T-helper 2 cell treated with Interferon-gamma antibody and Interleukin-4, amounts not matched to agents 5 μg/mL and 100 μg/mL, for 36 hours (primary cell): ENCODE measurements around the gene ELK1.

Source experiments
- DNase-seq: peaks from one replicate; pipeline ENCODE4 v3.0.0; 2021; ENCODE audit warnings: low spot score
- H3K27ac Mint-ChIP-seq: one replicate; pipeline ENCODE4 v1.8.0; 2021; ENCODE audit warnings: mild to moderate bottlenecking, mixed read lengths
- H3K27me3 Mint-ChIP-seq: one replicate; pipeline ENCODE4 v1.8.0; 2021; ENCODE audit warnings: low read depth, mixed read lengths
- H3K36me3 Mint-ChIP-seq: one replicate; pipeline ENCODE4 v1.8.0; 2021; ENCODE audit warnings: low read depth, mixed read lengths
- H3K4me1 Mint-ChIP-seq: one replicate; pipeline ENCODE4 v1.8.0; 2021; ENCODE audit warnings: low read depth, mixed read lengths
- H3K4me3 Mint-ChIP-seq: one replicate; pipeline ENCODE4 v1.8.0; 2022; ENCODE audit warnings: mild to moderate bottlenecking, moderate library complexity, mixed read lengths
- H3K9me3 Mint-ChIP-seq: one replicate; pipeline ENCODE4 v1.8.0; 2021; ENCODE audit warnings: mixed read lengths

Gene ELK1

GRCh38 chrX:47633689-47634590 lies 16.4 kb downstream of the ELK1 start:
- no peaks in the 10 kb centered on the region for H3K27me3 Mint-ChIP-seq
- no peak overlapping the region for H3K27ac Mint-ChIP-seq
- no peak overlapping the region for H3K4me3 Mint-ChIP-seq
- H3K9me3 Mint-ChIP-seq, result no peaks in the 10 kb centered on the region
- DNase-seq, result no peak
- H3K4me1 Mint-ChIP-seq, result peaks cover 23% of the 10 kb centered on the region
- H3K36me3 Mint-ChIP-seq, result peaks cover 25% of the 10 kb centered on the region

- Mint-ChIP-seq H3K4me3 (no peak overlapping the region), H3K27ac (no peak overlapping the region)
- DNase-seq, result no peak
These were observed 17.7 kb downstream of the ELK1 start for GRCh38 chrX:47632666-47633065.

GRCh38 chrX:47631676-47632075 lies 18.7 kb downstream of the ELK1 start:
- Mint-ChIP-seq H3K4me1 (peaks cover 14% of the 10 kb centered on the region), H3K36me3 (peaks cover 6% of the 10 kb centered on the region), H3K4me3 (no peak overlapping the region), H3K27me3 (no peaks in the 10 kb centered on the region), H3K27ac (no peak overlapping the region), H3K9me3 (no peaks in the 10 kb centered on the region)
- DNase-seq, result no peak

More at GRCh38 chrX:47632666-47633065, 17.7 kb downstream of the ELK1 start:
- Mint-ChIP-seq H3K27me3 (no peaks in the 10 kb centered on the region), H3K9me3 (no peaks in the 10 kb centered on the region), H3K4me1 (peaks cover 18% of the 10 kb centered on the region), H3K36me3 (peaks cover 15% of the 10 kb centered on the region)

GRCh38 chrX:47629419-47630200 lies 20.8 kb downstream of the ELK1 start, which contains the start of gene CFP:
Gene CFP, minus strand, starts transcription at chrX:47629930. Its CDS starts 86 bp downstream, at chrX:47629844.
- Mint-ChIP-seq H3K27ac (peak within 1 kb of the TSS; percentile 88), H3K27me3 (peaks cover 2% of the 10 kb centered on the region), H3K4me1 (peaks cover 14% of the 10 kb centered on the region), H3K9me3 (no peaks in the 10 kb centered on the region), H3K4me3 (peak within 1 kb of the TSS; percentile 81), H3K36me3 (no peaks in the 10 kb centered on the region)
- DNase-seq, result no peak

- no peaks in the 10 kb centered on the region for H3K36me3 Mint-ChIP-seq
- peaks cover 2% of the 10 kb centered on the region for H3K27me3 Mint-ChIP-seq
- H3K4me1 Mint-ChIP-seq, result peaks cover 17% of the 10 kb centered on the region
- no peaks in the 10 kb centered on the region for H3K9me3 Mint-ChIP-seq
- peak overlapping the region; percentile 81 for H3K4me3 Mint-ChIP-seq
- H3K27ac Mint-ChIP-seq, result peak overlapping the region; percentile 81
- no peak for DNase-seq
These were observed 21.4 kb downstream of the ELK1 start for GRCh38 chrX:47628982-47629381.

- Mint-ChIP-seq H3K9me3 (no peaks in the 10 kb centered on the region), H3K27ac (no peak overlapping the region), H3K4me3 (peak overlapping the region; percentile 34), H3K27me3 (peaks cover 18% of the 10 kb centered on the region), H3K4me1 (peaks cover 20% of the 10 kb centered on the region), H3K36me3 (no peaks in the 10 kb centered on the region)
- DNase-seq, result no peak
These were observed 25.0 kb downstream of the ELK1 start for GRCh38 chrX:47625365-47625764.

- peak; percentile 22 for DNase-seq
- H3K4me3 Mint-ChIP-seq, result peak overlapping the region; percentile 82
- no peaks in the 10 kb centered on the region for H3K9me3 Mint-ChIP-seq
- no peaks in the 10 kb centered on the region for H3K36me3 Mint-ChIP-seq
- peaks cover 23% of the 10 kb centered on the region for H3K27me3 Mint-ChIP-seq
- peaks cover 9% of the 10 kb centered on the region for H3K4me1 Mint-ChIP-seq
- no peak overlapping the region for H3K27ac Mint-ChIP-seq
These were observed 26.8 kb downstream of the ELK1 start for GRCh38 chrX:47623540-47624027.

- Mint-ChIP-seq H3K27ac (no peak overlapping the region), H3K27me3 (peaks cover 36% of the 10 kb centered on the region), H3K36me3 (no peaks in the 10 kb centered on the region), H3K4me1 (peaks cover 9% of the 10 kb centered on the region), H3K9me3 (no peaks in the 10 kb centered on the region), H3K4me3 (no peak overlapping the region)
- no peak for DNase-seq
These were observed 28.5 kb downstream of the ELK1 start for GRCh38 chrX:47621851-47622250.

- H3K36me3 Mint-ChIP-seq, result no peaks in the 10 kb centered on the region
- peaks cover 42% of the 10 kb centered on the region for H3K27me3 Mint-ChIP-seq
- peaks cover 9% of the 10 kb centered on the region for H3K4me1 Mint-ChIP-seq
These were observed 30.1 kb downstream of the ELK1 start for GRCh38 chrX:47620303-47620685.

GRCh38 chrX:47619486-47620302 lies 30.7 kb downstream of the ELK1 start, which contains the start of gene SYN1:
Gene SYN1, minus strand, starts transcription at chrX:47619857. Its CDS starts 129 bp downstream, at chrX:47619728.
- Mint-ChIP-seq H3K4me1 (peaks cover 9% of the 10 kb centered on the region), H3K27me3 (peaks cover 40% of the 10 kb centered on the region), H3K36me3 (no peaks in the 10 kb centered on the region), H3K4me3 (peak within 1 kb of the TSS; percentile 69), H3K9me3 (no peaks in the 10 kb centered on the region), H3K27ac (no peak within 1 kb of the TSS)
- peak; percentile 77 for DNase-seq

More at GRCh38 chrX:47620303-47620685, 30.1 kb downstream of the ELK1 start:
- Mint-ChIP-seq H3K4me3 (no peak overlapping the region), H3K27ac (no peak overlapping the region), H3K9me3 (no peaks in the 10 kb centered on the region)
- no peak for DNase-seq

- Mint-ChIP-seq H3K9me3 (no peaks in the 10 kb centered on the region), H3K4me1 (peaks cover 6% of the 10 kb centered on the region), H3K27me3 (peaks cover 40% of the 10 kb centered on the region), H3K4me3 (peak overlapping the region; percentile 69), H3K36me3 (no peaks in the 10 kb centered on the region), H3K27ac (no peak overlapping the region)
- no peak for DNase-seq
These were observed 31.4 kb downstream of the ELK1 start for GRCh38 chrX:47618923-47619485.

GRCh38 chrX:47614618-47615017 lies 35.7 kb downstream of the ELK1 start:
- no peaks in the 10 kb centered on the region for H3K9me3 Mint-ChIP-seq
- peaks cover 2% of the 10 kb centered on the region for H3K4me1 Mint-ChIP-seq
- H3K36me3 Mint-ChIP-seq, result no peaks in the 10 kb centered on the region
- H3K27me3 Mint-ChIP-seq, result peaks cover 24% of the 10 kb centered on the region
- no peak overlapping the region for H3K27ac Mint-ChIP-seq
- DNase-seq, result no peak
- no peak overlapping the region for H3K4me3 Mint-ChIP-seq

GRCh38 chrX:47613082-47613481 lies 37.3 kb downstream of the ELK1 start:
- H3K27ac Mint-ChIP-seq, result no peak overlapping the region

More at GRCh38 chrX:47613082-47613481, 37.3 kb downstream of the ELK1 start:
- Mint-ChIP-seq H3K9me3 (no peaks in the 10 kb centered on the region), H3K4me1 (peaks cover 4% of the 10 kb centered on the region), H3K36me3 (no peaks in the 10 kb centered on the region), H3K4me3 (no peak overlapping the region), H3K27me3 (peaks cover 14% of the 10 kb centered on the region)
- DNase-seq, result no peak
